ENCODE results near the gene PROX1.
A peak's percentile ranks its signal among the peaks of the same experiment; 100 is the strongest.

PROX1 gene

DNA sequence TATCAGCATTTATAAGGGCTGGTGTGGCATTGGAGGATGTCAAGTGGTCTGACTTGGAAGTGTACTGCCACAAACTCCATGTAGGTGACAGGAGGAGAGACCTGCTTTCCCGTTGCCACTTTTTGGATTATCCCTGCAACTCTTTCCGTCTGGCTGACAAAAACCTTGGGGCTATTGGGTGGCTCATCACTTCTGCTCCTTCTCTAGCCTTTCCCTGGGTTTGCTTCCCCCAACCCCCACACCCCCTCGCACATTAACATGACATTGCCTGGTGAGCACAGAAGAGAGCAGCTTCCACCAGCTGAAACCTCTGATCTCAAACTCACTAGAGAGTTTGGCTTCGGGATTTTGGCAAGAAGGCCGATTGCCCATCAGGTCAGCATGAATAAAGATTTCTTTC, 39.2 kb downstream of the PROX1 start:
- no peak for DNase-seq

DNA sequence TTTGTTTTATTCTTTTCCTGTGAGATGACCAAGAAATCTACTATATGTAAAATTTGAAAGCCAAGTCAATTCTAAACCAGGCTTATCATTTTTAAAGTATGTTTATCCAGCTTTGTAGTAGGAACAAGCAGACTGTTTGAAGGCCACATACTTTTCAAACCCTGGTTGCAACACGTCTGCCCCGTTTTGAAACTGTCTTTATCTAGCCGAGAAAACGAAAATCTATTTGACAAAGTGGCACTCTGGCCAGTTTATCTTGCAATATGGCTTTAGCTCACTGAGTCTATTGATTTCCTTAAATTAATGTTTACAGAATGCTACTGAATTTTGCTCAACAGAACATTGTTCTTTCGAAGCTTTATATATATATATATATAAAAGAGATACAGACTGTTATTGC, 39.7 kb downstream of the PROX1 start:
- no peak for DNase-seq

DNA sequence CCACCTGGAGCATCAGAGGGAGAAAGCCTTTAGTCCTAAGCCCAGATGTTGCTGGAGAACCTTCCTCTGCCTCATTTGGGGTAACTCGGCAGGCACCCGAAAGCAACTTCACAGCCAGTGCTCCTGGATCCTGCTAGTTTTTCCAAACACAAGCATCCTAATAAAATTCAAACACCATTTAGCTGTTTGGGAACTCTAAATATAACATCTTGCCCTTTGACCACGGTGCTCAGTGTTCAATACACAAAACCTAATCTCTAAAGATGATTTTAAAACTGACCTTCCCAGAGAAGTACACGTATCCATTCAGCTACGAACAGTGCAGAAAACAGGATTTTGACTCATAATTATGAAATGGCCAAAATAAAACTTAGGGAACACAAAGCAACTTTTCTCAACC, 40.3 kb downstream of the PROX1 start:
- no peak for DNase-seq

DNA sequence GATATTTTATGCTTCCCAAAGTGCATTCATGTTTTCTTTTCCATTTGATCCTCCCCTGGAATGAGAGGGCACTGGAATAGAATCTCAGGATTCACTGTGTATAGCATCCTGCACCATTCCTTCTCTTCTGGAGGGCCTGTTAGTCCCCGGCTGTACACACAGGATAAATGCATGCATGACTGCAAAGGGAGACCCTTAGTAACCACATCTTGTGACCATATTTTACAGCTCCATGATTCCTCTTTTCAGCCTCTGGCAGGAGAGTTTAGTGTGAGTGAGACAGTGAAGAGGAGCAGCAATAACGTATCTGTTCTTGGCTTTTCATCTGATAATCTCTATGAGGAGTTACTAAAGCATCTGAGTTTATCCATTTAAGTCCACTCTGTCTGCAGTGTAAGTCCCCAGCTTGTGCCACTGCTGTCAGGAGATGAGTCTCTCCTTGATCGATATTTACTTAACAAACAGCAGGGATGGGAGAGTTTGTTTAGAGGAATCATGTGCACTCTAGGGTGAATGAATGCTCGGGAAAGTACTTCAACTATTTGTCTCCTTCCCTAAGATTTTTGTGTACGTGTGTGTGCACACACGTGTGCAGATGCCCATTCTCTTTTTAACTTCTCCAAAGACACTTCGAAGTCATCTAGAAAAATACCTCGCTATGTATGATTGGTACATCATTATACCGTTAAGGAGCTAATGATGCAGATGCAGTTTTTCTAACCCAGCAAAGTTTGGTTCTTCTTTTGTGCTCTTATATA, 41.1 kb downstream of the PROX1 start:
- DNase-seq, result peak in 1 of 3 experiments; percentile 38

DNA sequence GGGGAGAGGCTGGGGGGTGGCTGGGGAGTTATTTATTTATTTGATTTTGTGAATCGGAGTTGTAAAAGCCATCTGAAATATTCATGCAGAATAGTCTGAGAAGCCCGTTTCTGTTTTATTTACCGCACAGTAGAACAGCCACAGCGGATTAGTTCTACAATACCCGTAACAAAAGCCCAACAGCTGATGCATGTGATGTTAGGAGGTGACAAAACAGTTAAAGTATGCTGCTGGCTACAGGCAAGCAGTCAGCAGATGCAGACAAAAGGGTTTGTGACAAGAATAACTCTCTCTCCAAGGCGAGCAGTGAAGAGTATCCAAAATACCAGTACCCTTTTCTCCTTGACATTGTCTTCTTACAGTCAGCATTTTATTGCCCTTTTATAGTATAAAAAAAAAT, 42.0 kb downstream of the PROX1 start:
- no peak for DNase-seq

DNA sequence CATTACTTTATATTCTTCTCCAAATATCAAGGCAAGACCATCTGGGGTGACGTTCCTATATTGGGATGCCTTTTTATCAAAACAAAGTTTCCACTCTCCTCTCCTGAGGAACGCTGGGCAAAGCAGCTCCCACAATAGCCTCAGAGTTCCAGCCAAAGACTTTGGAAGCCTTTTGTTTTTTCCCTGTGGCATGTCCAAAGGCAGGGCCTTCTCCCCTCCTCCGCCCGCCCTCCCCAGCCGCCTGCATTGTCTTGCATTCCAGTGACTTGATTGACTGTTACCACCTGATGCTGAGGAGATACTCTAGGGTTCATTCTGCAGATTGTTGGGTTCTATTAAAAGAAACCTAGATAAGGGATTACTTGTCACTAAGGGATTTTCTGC, 43.5 kb downstream of the PROX1 start:
- no peak for DNase-seq

DNA sequence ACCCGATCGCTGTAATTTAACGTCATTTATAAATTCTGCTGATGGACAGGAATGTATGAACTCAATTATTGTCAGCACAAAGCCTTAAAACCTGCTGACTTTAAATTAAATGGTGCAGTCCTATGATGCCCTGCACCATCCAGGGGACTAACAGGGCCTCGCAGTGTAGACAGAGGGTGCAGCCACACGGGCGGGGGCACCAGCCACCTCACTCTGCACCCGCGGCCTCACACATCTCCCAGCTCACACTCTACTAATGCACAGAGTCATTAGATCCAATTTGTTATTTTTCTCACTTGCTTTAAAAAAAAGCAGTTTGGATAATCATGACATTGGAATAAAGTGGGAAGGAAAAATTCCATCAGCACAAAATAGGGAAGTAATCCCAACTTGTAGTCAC, 49.7 kb downstream of the PROX1 start:
- no peak for DNase-seq

DNA sequence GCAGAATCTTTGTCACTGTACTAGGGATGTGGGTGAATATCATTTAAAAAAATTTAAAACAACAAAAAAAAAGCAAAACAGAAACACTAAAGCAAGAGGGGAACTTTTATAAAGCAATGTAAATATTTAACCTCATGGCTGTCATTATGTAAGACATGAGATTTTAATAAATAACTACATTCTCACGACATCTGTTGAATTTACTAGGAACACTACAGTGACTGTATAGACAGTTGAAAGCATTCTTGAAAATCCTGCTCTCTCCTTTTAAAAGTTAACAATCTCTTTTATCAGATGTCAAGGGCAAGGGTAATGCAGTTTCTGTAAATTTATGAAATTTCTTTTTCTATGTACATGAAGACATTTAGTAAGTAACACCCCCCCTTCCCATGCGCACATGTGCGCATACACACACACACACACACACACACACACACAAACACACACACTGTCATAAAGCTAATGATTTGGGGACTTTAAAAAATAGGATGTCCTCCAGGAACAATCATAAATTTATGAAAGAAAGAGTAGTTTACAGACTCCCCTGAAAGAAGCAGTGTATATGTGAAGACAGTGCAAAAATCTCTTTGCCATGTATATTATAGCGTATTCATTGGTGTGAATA, 51.7 kb downstream of the PROX1 start:
- DNase-seq, result no peak

DNA sequence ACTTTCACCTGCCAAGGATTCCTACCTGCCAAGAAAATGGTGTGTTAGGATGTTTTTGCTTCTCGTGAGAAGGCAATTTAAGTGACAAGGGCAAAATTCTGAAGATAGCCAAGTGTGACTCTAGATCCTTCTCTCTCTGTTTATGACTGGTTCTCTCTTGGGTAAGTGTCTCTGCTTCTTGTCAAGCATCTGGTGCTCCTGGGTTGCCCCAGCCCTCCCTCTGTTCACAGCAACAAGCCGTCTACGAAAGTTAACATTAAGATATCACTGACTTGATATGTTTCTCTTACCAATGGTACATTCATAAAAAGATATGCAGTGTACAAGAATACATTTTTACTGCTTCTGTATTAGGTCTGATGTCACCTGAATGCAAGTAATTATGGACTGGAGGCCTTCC, 55.4 kb downstream of the PROX1 start:
- no peak for DNase-seq

DNA sequence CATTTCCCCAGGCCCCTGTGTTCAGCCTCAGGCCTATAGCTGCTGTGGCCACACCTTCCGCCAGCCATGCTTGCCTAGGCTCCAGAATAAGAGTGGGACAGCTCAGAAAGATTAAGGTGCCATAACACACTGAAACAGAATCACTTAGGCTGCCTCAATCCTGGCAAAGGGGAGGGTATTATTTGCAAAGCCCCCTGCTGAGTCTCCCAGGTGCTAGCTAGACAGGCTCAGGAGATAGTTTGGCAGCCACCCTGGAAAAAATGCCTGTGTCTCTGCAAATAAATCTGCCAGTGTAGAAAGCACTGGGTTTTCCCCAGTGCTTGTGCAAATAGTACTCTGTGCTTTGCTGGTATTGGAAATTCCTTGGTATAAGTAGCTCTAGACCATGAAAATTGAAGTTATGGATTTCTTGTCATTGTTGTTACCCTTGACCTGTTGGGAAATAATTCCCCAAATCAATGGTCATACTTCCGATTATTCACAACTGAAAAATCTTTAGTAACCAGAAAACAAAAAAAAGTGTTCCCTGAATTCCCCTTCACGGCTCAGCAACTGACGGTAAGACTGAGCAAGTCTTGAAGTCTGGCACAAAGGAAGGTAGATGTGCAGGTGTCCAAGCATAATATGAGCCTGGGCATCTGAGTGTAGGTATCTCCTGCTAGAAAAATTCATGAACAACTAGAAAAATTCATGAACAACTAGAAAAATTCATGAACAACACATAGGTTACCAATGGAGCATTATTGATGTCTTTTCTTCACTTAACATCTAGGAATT, 56.9 kb downstream of the PROX1 start:
- DNase-seq, result peak; percentile 10 to 80 (median 36)

DNA sequence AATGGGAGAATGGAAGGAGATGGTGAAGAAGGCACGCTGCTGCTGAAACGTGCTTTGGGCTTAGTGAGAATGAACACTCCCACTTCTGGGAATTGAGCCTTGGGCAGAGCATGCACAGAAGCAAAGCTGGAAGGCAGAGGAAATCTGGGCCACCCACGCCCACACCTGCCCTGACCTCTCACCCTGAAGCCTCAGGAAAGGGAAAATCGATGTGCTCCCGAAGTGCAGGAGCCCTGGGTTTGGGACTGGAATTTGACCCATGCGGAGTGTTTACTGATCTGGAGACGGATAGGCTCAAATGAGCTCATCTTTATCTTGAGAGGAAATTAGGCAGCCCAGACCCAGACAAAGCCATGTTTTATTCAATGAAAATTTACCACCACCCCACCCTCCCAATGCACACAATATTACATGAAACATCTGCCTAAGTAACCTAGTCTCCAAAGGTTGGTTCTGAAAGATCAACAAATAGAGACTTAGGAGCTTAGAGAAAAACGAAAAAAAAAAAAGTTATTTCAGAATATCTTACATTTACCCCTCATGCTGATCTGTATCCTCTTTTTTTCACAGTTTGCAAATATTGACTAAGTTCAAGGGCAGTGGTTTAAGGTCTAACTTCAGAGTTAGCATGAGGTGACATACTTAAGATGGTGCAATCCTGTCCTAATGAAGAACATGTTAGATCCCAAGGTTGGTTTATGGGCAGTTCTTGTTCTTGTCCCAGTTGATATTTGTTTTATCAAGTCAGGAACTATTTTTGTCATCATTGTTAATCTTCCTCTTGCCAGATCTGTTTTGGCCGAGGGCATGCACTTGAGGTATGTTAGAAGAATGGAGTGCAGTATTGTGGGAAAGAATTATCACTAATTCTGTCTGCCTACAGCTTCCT, 63.0 kb downstream of the PROX1 start:
- DNase-seq, result no peak

DNA sequence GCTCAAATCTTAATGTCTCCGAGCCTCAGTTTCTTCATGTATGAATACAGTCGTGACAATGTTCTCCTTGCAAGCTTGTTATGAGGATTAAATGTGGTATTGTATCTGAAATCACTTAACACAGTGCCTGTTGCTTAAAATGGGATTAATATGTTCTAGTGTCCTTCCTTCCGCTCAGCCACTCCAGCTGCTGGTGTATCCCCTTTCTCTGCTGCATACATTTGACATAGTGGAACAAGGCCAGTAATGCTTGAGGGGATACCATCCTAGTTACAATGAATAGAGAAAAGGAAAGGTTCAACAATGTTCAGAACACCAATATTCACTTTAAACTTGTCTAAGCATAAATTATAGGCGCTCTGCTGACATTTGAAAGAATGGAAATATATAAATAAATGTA, 64.0 kb downstream of the PROX1 start:
- DNase-seq, result no peak

DNA sequence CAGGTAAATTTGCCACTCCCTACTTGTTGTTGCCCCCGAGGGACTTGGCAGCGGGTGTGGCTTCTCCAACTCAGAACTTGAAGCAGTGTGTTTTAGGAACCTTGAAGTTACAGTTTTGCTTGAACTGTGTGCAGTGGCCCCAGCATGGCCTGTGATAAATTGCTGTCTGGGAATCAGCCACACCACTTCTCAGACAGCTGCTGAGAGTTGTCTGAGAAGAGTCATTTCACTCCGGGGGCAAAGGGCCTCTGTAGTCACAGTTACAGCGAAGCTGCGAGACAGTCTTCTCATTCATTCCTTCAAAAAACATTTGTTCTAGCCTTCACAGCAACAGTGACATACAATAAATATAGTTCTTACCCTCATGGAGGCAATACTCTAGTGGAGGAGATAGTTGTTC, 70.3 kb downstream of the PROX1 start:
- no peak for DNase-seq

DNA sequence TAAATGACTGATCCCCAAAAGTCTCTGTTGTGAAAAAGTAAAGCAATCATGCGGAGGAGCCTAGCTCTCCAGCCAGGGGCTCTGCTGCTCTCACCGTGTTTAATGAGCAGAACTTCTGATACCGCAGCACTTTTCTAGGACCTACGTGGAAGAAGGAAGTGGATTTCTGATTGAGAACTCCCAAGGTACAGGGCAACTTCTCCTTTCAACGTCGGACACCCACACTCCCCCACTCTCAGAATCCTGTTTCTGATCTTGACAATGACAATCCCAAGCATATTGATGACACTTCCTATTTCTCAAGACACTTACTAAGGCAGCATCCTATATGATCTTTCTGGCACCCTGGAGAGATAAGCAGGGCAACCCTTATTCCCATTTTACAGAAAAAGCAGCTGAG, 78.4 kb downstream of the PROX1 start:
- DNase-seq, result no peak

DNA sequence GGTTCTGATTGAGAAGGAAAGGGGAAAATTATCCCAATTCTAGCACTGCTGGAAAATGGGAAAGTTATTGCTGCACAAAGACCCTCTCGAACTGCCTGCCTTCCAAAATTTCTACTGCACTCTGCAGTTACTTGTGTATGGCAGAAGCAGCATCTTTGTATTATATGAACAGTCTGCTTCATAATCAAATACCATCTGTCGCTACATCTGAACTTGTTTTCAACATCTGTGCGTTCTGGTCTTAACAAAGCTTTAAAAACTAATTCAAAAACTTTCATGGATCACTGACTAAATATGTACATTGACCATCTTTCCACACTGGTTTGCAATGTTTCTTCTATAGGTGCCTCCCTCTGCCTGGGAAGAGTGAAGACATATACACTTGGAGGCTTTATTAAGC, 79.2 kb downstream of the PROX1 start:
- DNase-seq, result no peak

DNA sequence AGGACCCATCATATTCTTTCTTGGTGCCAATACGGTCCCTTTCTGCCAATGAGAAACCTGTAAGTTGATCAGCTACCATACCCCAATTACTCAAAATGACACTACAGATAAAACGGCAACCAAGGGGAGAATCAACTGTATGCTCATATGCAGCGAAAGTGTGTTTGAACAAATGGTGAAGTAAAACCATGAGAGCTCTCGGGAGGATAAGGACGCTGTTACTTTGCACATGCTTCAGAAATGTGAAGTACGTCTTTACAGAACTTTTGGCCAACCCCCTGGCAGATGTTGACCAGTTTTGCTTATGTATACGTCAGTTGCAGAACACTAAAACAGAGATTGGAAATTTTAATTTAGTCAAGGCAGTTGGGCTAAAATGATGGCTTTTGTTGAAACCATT, 79.6 kb downstream of the PROX1 start:
- DNase-seq, result peak in 1 of 3 experiments; percentile 29

DNA sequence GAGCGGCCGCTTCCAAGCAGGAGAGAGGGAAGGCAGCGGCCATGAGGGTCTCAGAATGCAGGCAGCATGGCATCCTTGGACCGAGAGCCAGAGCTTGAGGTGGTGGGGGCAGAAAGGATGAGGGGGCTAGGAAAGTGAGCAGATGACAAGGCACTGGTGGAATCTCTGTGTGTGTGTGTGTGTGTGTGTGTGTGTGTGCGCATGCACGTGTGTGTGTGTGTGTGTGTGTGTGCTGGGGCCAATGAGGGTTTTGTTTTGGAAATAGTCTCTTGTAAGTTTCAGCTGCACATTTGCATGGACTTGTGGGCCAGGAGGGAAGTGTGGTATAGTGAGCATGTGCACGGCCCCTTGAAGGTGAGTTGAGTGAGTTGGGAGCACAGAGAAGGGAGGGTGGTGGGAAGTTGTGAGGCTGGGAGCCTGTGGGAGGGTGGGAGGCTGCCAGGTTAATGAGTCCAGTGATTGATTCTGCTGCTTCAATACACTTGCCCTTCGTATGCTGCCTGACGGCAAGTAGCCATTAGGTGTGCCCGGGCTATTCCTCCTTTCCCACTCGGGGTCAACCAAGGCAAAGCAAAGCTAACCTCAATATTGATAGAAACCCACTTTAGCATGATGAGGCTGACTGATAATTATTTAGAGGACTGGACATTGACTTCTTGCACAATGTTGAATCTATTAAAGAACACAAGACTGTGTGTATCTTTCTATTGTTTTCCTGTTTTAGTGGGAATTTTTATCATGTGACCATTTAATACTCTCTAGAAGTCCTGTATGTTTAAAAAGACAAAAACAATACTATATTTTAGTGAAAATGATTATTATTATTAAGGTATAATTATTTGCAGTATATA, 80.3 kb downstream of the PROX1 start:
- DNase-seq, result no peak

DNA sequence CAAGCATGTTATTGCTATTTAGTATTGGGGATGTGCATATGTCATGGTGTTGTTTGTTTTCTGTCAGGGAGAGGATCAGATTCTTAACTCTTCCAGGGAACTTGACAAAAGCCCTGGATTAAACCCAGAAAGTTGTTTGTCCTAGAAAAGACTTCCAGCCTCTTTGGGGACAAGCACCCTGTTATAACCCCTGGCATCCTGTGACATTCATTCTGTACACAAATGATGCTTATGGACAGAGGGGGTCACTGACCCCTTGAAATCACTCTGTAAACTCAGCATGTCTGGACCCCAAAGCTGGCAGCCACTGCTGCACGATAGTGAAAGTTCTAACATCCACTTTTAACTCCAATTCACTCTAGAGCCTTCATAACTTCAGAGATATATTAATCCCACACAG, 81.2 kb downstream of the PROX1 start:
- DNase-seq, result no peak

DNA sequence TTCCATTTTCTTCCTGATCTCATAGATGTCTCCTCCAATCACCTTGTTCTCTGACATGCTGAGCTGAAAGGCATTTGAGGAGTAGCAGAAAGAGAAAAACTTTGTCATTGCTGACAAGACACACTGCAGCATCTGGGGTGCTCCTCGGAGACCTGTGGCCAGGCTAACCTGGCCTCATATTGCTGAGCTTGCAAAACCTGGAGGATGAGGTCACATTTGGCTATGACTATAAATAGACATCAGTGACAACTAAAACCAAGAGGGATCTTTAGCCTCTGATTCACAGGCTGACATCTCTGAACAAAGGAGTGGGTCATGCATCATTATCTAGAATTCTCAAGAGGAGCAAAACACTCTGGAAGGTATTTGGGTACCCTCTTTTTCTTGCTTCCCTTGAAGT, 83.7 kb downstream of the PROX1 start:
- no peak for DNase-seq

DNA sequence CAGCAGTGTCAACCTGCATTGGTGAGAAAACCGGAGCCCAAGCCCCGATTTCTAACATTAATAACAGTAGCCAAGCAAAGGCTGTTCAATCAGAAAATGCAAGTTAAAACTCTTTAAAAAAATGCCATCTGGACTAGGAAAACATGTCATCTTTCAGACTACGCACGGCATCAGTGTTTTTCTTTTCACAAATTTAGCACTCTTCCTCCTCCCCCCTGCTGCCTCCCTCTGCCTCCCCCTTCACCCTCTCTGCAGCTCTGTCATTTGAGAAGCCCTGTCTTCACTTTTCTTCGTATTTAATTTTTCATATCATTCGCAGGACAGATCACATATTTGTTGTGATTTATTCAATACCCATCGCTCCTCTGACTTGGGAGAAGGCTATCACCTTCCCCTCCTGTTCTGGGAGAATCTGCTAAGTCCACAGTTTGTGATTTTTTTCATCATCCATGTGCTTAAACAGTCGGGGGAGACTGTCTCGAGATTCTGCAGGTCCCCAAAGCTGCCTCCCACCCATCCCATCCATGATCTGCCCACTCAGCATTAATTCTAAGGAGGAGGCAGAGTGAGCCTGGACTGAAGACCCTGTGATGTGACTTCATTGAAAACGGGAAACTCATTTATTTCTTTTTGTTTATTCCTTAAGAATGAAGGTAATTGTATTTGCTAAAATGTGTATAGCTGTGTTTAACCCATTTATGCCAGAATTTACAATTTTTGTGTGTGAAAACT, 84.8 kb downstream of the PROX1 start:
- DNase-seq, result no peak

DNA sequence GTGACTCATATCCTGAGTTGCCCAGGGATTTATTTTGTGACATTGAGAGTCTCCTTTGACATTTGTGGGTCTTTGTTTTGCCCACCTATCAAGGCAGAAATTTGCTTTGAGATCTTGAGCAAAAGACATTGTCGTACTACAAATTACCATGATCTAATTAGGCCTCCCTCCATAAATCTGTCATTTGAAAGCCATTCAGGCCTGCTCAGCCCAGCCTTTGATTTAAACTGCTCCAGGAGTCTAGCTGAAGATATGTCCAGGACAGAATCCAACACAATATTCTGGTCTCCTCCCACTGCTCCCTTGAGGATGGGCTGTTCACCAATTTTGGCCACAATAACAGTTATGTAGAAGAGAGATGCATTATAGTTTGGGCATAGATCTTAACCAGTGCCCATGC, 86.7 kb downstream of the PROX1 start:
- peak in 1 of 3 experiments; percentile 36 for DNase-seq
